Inflammatory macrophage treated with lipopolysaccharide for 4 hours (primary cell): Measurements from ENCODE around the gene HMGB3.
"Not testable (repeated sequence)": the region's sequence is repeated elsewhere in the genome, so short reads cannot be mapped to it uniquely, and the experiment has no call there.

Experiments used
- DNase-seq: peaks from one replicate; pipeline ENCODE4 v3.0.0-alpha.2; 2020

HMGB3 gene

DNA sequence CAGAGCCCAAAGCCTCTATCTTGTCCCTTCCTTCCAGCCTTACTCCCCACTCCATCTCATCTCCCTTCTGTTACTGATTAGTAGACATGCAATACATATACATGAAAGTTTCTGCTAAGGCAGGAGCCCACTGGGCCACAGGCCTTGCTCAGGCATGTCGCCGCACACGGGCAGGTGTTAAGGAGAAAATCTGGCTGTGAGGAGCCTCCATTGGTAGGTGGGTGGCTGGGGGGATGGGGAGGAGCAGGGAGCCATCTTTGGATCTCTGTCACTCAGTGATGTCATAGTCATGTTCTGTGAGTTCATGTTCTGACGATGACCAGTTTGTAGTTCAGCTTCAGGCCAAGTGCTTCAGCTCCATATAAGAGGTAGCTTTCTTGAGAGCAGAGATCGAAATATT lies 2.9 kb upstream of the HMGB3 start:
- DNase-seq = no peak

DNA sequence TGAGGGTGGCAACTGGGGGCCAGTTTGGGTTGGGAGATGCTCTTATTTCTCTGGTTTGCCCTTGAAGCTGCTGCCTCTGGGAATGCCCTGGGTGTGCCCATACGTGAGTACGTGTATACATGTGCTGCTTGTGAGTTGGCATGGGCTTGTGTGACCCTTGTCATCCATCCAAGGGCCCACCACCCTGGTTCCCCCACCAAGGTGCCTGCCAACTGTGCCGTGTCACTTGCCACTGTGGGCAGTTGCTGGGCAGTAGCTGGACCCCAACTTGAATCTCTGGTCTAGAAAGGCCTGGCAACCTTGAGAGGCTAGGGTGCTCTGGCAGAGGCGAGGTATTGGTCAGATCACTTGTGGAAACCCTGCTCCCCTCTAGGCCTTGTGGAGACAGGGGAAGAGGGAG lies 2.4 kb upstream of the HMGB3 start:
- DNase-seq = no peak

- DNase-seq = peak; percentile 51
Measured at GRCh38 chrX:150982235-150982787, 824 bp upstream of the HMGB3 start.

DNA sequence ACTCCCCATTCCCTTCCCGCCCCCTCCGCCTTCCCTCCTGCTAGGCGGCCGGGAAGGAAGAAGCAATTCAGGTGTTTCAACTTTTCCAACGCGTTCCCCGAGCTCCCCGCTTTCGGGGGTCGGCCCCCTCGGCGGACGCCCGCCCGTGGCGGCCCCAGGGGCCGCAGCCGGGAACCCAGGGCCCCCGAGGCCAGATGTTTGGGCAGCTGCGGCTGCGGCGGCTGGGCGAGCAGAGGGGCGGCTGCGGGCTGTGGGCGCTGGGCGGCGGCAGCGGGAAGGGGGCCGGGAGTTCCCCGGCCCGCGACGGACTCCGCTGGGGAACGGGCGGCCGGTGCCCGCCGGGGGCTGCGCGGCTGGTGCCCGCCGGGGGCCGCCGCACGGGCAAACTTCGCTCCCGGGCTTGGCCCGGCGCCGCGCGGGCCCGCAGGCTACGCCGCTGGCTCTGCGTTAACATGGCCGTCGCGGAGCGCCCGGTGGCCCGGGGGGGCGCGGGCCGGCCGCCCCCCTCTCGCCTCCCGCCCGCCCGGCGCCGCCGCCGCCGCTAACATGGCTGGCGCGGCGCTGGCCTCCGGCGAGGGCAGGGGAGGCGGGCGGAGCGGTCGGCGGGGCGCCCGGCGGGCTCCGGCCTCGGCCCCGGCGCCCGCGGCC lies 510 bp downstream of the HMGB3 start:
- no peak for DNase-seq

- DNase-seq = no peak
Measured at GRCh38 chrX:150984169-150984824, 1.2 kb downstream of the HMGB3 start.

DNA sequence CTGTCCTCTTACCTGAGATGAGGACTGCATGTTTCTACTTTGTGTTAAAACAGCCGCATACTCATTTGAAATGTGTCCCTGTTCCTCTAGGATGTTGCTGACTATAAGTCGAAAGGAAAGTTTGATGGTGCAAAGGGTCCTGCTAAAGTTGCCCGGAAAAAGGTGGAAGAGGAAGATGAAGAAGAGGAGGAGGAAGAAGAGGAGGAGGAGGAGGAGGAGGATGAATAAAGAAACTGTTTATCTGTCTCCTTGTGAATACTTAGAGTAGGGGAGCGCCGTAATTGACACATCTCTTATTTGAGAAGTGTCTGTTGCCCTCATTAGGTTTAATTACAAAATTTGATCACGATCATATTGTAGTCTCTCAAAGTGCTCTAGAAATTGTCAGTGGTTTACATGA lies 4.6 kb downstream of the HMGB3 start:
- DNase-seq = not testable (repeated sequence)

DNA sequence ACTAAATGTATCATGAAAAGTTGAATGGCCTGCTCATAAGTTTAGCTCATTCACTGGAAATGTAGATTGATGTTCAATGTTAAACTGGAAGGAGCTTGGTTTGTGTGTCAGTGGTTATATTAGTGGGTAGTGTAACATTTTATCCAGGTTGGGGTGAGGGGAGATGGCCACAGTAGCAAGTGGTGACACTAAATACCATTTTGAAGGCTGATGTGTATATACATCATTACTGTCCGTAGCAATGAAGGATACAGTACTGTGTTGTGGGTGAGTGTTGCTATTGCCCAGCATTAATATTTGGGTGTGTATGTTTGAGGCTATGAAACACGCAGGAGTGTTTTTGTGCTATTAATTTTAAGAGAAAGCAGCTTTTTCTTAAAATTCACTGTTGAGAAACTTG lies 6.3 kb downstream of the HMGB3 start:
- DNase-seq = no peak

DNA sequence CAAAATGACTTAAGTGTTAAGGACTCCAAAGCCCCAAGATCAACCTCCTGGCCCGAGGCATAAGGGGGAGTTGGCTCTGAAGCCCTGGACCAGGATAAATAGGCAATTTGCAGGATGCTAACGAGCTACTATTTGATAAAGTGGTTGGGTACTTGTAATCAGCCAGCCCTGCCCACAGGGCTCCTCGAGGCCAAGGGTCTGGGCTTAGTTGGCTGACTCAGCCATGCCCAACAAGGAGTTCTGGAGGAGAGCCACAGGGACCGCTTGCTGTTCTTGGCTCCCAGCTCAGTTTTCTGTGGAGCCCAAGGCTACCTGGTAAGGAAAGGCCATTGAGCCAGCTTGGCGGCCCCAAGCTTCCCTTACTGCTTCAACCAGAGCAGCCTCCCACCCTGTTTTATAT lies 7.8 kb downstream of the HMGB3 start:
- DNase-seq = no peak

GRCh38 chrX:151000861-151001331 lies 17.8 kb downstream of the HMGB3 start:
- DNase-seq = no peak

DNA sequence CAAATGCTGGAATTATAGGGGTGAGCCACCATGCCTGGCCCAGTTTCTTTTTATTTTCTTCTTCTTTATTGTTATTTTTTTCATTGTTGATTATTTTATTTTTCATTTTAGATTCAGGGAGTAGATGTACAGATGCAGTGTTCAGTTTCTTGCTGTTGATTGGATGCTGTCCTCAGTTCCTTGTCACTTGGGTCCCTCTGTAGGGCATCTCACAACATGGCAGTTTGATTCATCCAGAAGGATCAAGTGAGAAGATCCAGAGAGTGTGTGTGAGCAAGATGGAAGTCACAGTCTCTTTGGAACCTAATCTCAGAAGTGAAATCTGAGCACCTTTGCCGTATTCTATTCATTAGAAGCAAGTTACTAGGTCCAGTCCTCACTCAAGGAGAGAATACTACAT lies 20.9 kb downstream of the HMGB3 start:
- DNase-seq = no peak

GRCh38 chrX:151006410-151007109 lies 23.4 kb downstream of the HMGB3 start:
- no peak for DNase-seq

- DNase-seq = no peak
Measured at GRCh38 chrX:151009582-151009981, 26.4 kb downstream of the HMGB3 start.

DNA sequence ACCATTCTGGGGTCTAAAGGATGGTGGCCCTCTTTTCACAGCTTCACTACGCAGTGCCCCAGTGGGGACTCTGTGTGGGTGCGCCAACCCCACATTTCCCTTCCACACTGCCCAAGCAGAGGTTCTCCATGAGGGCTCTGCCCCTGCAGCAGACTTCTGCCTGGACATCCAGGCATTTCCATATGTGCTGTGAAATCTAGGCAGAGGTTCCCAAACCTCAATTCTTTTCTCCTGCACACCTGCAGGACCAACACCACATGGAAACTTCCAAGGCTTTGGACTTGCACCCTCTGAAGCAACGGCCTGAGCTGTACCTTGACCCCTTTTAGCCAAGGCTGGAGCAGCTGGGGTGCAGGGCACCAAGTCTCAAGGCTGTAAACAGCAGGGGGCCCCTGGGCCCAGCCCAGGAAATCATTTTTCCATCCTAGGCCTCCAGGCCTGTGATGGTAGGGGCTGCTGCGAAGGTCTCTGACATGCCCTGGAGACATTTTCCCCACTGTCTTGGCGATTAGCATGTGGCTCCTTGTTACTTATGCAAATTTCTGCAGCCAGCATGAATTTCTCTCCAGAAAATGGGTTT lies 30.1 kb downstream of the HMGB3 start:
- no peak for DNase-seq

- DNase-seq = no peak
Measured at GRCh38 chrX:151015684-151016083, 32.5 kb downstream of the HMGB3 start.

GRCh38 chrX:151019856-151020255 lies 36.7 kb downstream of the HMGB3 start:
- no peak for DNase-seq

DNA sequence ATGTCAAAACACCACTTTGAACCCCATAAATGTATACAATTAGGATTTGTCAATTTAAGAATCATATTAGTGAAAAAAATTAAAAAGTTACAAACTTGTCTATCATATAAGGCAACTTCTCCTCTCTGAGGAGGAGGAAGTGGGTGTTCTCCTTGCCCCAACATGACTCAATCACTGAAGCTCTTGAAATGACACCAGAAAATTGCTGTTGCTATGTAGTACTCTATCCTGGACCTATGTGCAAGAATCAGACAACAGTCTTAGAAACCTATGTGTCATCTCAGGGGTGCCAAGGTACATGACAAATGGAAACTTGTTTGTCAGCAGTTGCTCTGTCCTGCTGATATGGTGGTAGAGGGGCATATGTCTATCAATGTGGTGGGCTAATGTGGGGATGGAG lies 47.7 kb downstream of the HMGB3 start:
- DNase-seq = peak; percentile 80

DNA sequence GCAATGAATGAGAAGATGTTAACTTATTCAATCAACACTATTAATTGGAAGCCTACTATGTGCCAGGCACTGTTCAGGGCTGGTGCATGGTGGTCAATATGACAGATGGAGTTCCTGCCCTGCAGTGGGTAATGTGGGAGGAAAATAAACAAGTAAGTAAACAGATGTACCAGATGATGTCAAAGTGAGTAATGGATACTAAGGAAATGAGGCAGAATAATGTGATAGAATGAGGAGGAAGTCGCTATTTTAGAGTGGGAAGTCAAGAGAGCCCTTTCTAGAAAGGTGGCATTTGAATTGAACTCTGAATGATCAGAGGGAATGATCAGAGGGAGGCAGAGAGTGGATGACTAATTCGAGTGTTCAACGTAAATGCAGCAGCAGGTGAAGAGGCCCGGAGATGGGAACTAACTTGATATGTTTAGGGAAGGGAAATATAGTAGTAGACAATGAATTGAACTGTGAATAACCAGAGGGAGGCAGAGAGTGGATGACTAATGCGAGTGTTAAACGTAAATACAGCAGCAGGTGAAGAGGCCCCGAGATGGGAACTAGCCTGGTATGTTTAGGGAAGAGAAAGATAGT lies 48.3 kb downstream of the HMGB3 start:
- peak; percentile 68 for DNase-seq

DNA sequence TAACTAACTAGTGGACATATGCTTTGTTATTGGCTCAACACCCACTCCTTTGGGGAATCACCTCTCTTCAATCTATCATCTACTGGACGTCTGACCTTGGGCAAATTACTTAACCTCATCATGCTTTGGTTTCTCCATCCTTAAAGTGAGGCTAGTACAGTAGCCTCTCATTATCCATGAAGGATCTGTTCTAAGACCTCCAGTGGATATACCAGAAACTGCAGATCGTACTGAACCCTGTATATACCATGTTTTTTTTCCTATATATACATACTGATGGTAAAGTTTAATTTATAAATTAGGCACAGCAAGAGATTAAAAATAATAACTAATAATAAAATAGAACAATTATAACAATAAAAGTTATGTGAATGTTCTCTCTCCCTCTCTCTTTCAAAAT lies 56.2 kb downstream of the HMGB3 start:
- DNase-seq = no peak
